Ovary (tissue), 9 donors: ENCODE data around the gene SPATA9. TPM values are rescaled to one million over a fixed set of nuclear protein-coding genes. Genes with fewer than 3 reads are reported as not detected.

Experiments used
- DNase-seq, 5 donors: peaks; one replicate each; pipeline ENCODE4 v3.0.0-alpha.2; 2019 to 2020
- H3K27ac ChIP-seq, 2 donors: fragments of 200-600 bp; one replicate each; pipeline versions ENCODE4 v1.5.1 to v1.8.0; 2019 to 2022
- H3K27me3 ChIP-seq: fragments of 200-600 bp; one replicate; pipeline ENCODE4 v1.8.0; 2022
- H3K36me3 ChIP-seq: fragments of 200-600 bp; sonication (generic); one replicate; pipeline ENCODE4 v1.5.1; 2019
- H3K4me1 ChIP-seq: one replicate; pipeline ENCODE4 v1.8.1; 2013; ENCODE audit warnings: mild to moderate bottlenecking, moderate library complexity; ENCODE audit not compliant: insufficient read depth
- H3K4me3 ChIP-seq: fragments of 200-600 bp; sonication (generic); one replicate; pipeline ENCODE4 v1.5.1; 2017
- H3K9me3 ChIP-seq, 2 donors: fragments of 200-600 bp in 1 of 2; sonication (generic) in 1 of 2; one replicate each; pipeline versions ENCODE4 v1.5.1 to v1.8.1; 2013 to 2019; ENCODE audit warnings: mild to moderate bottlenecking in 1 of 2, moderate library complexity in 1 of 2
- EP300 ChIP-seq: sonication (generic); formaldehyde crosslinking; IDR thresholded peaks from one replicate; pipeline ENCODE4 v1.6.1; 2017; ENCODE audit warnings: antibody characterized with exemption
- POLR2A ChIP-seq: fragments of 450-650 bp; IDR thresholded peaks from one replicate; pipeline ENCODE4 v1.6.1; 2017; ENCODE audit warnings: antibody characterized with exemption, mild to moderate bottlenecking, moderate library complexity
- WGBS, 3 donors: extraction: QIAGEN DNeasy Blood & Tissue Kit in 1 of 3; methylation state at CpG; one replicate each; pipeline versions ENCODE4 v1.1.5 to v1.1.7; 2013 to 2017; 5-methylcytosine and 5-hydroxymethylcytosine counted together
- intact Hi-C, 4 donors: fragments of 100-400 bp; cut with DNase I; formaldehyde crosslinking; loops; one replicate each; pipeline versions ENCODE4 v1.11.0 to v1.15.1; 2022 to 2023
- polyA plus RNA-seq, 2 donors: library from polyadenylated mRNA; stranded (reverse); fragments of 200-250 nt in 1 of 2; fragments of 350-450 nt in 1 of 2; fragmentation: Illumina TruSeq in 1 of 2; extraction: RNeasy Lipid Tissue Mini Kit (QIAGEN cat#74804) in 1 of 2; gene quantifications; one replicate each; pipeline ENCODE4 v1.2.3, GENCODE V29; 2013 to 2014
- total RNA-seq, 7 donors: library from RNA; depleted of rRNA in 2 of 7; stranded (reverse); fragments of >200 nt in 2 of 7; fragmentation: NEBNext Ultra II Directional in 3 of 7; extraction: Animal tissue kit (Norgen Biotek cat#: 25700) in 3 of 7; gene quantifications; one replicate each; pipeline versions ENCODE4 v1.1.0 to v1.2.4, GENCODE V29; 2016 to 2023
- TF ChIP-seq, protein P1 (sequence below), 3 donors: fragments of 450-650 bp in 2 of 3; fragments of 200-600 bp in 1 of 3; IDR thresholded peaks; one replicate each; pipeline versions ENCODE4 v1.5.1 to v1.8.0; 2016 to 2022; ENCODE audit warnings: antibody characterized with exemption in 3 of 3, mild to moderate bottlenecking in 1 of 3
- donor health status: DM: no; HTN: no; CAD: no; lungs with moderate emphysema.
- donor health status: DM: no; HTN: no; CAD: no.
- donor health status: Bipolar disorder and iron deficiency.
- donor health status: DM: yes; HTN: yes; CAD: no.
- donor health status: DM: no; HTN: no; CAD: no.
- donor health status: DM: yes; HTN: yes; CAD: no.

SPATA9 gene
- total and polyA plus RNA-seq, 9 donors, result 0.46 to 1.7 (median 0.89) TPM

- no peak for TF ChIP-seq EP300
- no peak for TF ChIP-seq POLR2A
- TF ChIP-seq, protein P1, sequence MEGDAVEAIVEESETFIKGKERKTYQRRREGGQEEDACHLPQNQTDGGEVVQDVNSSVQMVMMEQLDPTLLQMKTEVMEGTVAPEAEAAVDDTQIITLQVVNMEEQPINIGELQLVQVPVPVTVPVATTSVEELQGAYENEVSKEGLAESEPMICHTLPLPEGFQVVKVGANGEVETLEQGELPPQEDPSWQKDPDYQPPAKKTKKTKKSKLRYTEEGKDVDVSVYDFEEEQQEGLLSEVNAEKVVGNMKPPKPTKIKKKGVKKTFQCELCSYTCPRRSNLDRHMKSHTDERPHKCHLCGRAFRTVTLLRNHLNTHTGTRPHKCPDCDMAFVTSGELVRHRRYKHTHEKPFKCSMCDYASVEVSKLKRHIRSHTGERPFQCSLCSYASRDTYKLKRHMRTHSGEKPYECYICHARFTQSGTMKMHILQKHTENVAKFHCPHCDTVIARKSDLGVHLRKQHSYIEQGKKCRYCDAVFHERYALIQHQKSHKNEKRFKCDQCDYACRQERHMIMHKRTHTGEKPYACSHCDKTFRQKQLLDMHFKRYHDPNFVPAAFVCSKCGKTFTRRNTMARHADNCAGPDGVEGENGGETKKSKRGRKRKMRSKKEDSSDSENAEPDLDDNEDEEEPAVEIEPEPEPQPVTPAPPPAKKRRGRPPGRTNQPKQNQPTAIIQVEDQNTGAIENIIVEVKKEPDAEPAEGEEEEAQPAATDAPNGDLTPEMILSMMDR (IDR thresholded peaks at IDR 0.05), result no peak
- Histone ChIP-seq H3K27ac (no peak overlapping the region), H3K9me3 (no peaks in the 10 kb centered on the region), H3K27me3 (no peaks in the 10 kb centered on the region), H3K4me3 (no peak overlapping the region), H3K4me1 (no peaks in the 10 kb centered on the region), H3K36me3 (no peaks in the 10 kb centered on the region)
- DNase-seq, result no peak
- WGBS, 3 donors, result 93 to 96% (median 95%) methylated on average over 5 of the region's 5 CpGs
- intact Hi-C loops, result no loop called here
Observed at GRCh38 chr5:95630394-95630917, 52.3 kb downstream of the SPATA9 start.

DNA sequence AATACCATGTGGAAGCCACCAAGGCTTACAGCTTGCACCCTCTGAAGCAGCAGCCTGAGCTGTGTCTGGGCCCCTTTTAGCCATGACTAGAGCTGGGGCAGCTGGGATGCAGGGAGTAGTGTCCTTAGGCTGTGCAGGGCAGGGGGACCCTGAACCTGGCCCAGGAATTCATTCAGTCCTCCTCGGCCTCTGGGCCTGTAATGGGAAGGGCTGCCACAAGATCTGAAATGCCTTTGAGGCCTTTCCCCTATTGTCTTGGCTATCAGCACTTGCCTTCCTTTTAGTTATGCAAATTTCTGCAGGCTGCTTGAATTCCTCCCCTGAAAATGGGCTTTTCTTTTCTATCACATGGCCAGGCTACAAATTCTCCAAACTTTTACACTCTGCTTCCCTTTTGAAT, 53.9 kb downstream of the SPATA9 start:
- Histone ChIP-seq H3K36me3 (no peaks in the 10 kb centered on the region), H3K27me3 (no peaks in the 10 kb centered on the region), H3K27ac (no peak overlapping the region), H3K9me3 (no peaks in the 10 kb centered on the region), H3K4me3 (no peak overlapping the region), H3K4me1 (no peaks in the 10 kb centered on the region)
- WGBS, 3 donors, result 81 to 87% (median 85%) methylated on average over 1 of the region's 1 CpG
- TF ChIP-seq EP300, result no peak
- TF ChIP-seq POLR2A, result no peak
- TF ChIP-seq, protein P1 (IDR thresholded peaks at IDR 0.05), result no peak
- DNase-seq, result no peak
- intact Hi-C loops, result loop anchor here in 1 of 4 donors (10.0 kb wide), 1 partner anchor 966 kb away; no protein-coding TSS in a partner anchor

DNA sequence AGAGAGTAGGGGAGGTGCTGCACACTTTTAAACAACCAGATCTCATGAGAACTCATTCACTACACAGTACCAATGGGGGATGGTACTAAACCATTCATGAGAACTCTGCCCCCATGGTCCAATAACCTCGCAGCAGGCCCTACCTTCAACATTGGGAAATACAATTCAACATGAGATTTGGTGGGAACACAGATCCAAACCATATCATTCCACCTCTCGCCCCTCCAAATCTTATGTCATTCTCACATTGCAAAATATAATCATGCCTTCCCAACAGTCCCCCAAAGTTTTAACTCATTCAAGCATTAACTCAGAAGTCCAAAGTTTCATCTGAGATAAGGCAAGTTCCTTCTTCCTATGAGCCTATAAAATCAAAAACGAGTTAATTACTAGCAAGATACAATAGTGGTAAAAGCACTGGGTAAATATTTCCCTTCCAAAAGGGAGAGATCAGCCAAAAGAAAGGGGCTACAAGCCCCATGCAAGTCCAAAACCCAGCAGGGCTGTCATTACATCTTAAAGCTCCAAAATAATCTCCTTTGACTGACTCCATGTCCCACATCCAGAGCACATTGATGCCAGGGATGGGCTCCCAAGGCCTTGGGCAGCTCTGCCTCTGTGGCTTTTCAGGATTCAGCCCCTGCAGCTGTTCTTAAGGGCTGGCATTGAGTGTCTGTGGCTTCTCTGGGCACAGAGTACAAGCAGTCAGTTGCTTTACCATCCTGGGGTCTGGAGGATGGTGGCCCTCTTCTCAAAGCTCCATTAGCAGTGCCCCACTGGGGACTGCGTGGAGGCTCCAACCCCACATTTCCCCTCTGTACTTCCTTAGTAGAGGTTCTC, 54.6 kb downstream of the SPATA9 start:
- Histone ChIP-seq H3K27ac (no peak overlapping the region), H3K27me3 (no peaks in the 10 kb centered on the region), H3K4me3 (no peak overlapping the region), H3K9me3 (no peaks in the 10 kb centered on the region), H3K36me3 (no peaks in the 10 kb centered on the region), H3K4me1 (no peaks in the 10 kb centered on the region)
- TF ChIP-seq POLR2A (no peak), EP300 (no peak)
- TF ChIP-seq, protein P1 (IDR thresholded peaks at IDR 0.05), result no peak
- intact Hi-C loops, result loop anchor here in 1 of 4 donors (10.0 kb wide), 1 partner anchor 967 kb away; no protein-coding TSS in a partner anchor
- 83 to 90% (median 85%) methylated on average over 4 of the region's 4 CpGs for WGBS, 3 donors
- no peak for DNase-seq

GRCh38 chr5:95626701-95627100, 56.1 kb downstream of the SPATA9 start:
- no peaks in the 10 kb centered on the region for H3K27me3 ChIP-seq
- DNase-seq, result no peak
- H3K27ac ChIP-seq, result no peak overlapping the region
- intact Hi-C loops, result loop anchor here in 1 of 4 donors (10.0 kb wide), 1 partner anchor 968 kb away; no protein-coding TSS in a partner anchor
- TF ChIP-seq EP300 (no peak), POLR2A (no peak)
- TF ChIP-seq, protein P1 (IDR thresholded peaks at IDR 0.05), result no peak
- no peaks in the 10 kb centered on the region for H3K9me3 ChIP-seq
- H3K4me1 ChIP-seq, result no peaks in the 10 kb centered on the region
- 49 to 82% (median 77%) methylated on average over 1 of the region's 1 CpG for WGBS, 3 donors
- H3K36me3 ChIP-seq, result no peaks in the 10 kb centered on the region
- no peak overlapping the region for H3K4me3 ChIP-seq
